ENCODE results near the gene EEIG2. TPM values are rescaled to one million over a fixed set of nuclear protein-coding genes. Genes with fewer than 3 reads are reported as not detected.

The EEIG2 gene
- total and polyA plus RNA-seq, 2 of the 13 experiments (the other 11 are each of a cell fraction or from before 2014, with no cell fraction given), result 0.90 to 3.2 TPM

DNA sequence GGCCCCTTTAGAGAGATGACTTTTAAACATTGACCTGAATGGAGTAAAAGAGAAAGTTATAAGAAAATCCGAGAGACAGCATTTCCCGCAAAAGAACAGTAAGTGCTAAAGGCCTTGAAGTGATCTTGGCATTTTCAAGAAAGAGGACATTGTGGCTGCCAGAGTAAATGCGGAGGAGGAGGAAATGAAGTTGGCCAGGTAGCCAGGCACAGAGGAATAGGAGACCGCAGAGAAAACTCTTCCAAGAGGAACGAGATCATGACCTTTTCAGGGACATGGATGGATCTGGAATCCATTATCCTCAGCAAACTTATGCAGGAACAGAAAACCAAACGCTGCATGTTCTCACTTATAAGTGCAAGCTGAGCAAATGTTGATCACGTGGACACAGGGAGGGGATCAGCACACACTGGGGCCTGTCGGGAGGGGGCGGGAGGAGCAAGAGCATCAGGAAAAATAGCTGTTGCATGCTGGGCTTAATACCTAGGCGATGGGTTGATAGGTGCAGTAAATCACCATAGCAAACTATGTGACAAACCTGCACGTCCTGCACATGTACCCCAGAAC is 49.7 kb downstream of the EEIG2 start:
- Histone ChIP-seq H3K9me3 (ENCODE audit: low read length) (no peaks in the 10 kb centered on the region), H3K9ac (ENCODE audit: insufficient read depth, low read depth, low read length) (no peak overlapping the region), H3K36me3 (replicated peaks in 1 of 2; ENCODE audit: control insufficient read depth in 1 of 2, insufficient read depth in 2 of 2, low read length in 2 of 2) (no peaks in the 10 kb centered on the region), H3K4me2 (ENCODE audit: low read depth, low read length) (no peak overlapping the region), H3K79me2 (ENCODE audit: insufficient read depth, low read length) (no peaks in the 10 kb centered on the region), H3K27ac (ENCODE audit: extremely low read length, insufficient read depth, low read length) (no peak overlapping the region), H4K20me1 (ENCODE audit: insufficient read depth, low read length) (no peaks in the 10 kb centered on the region), H3K27me3 (ENCODE audit: control insufficient read depth in 1 of 2, insufficient read depth in 2 of 2, low read length in 2 of 2) (no peaks in the 10 kb centered on the region), H2AFZ (ENCODE audit: low read length) (no peak overlapping the region), H3K4me3 (replicated peaks in 1 of 3; ENCODE audit: insufficient read depth in 1 of 3, low read depth in 2 of 3, low read length in 3 of 3) (no peak overlapping the region), H3K4me1 (ENCODE audit: insufficient read depth, low read length) (no peaks in the 10 kb centered on the region)
- in situ Hi-C loops (cut with HindIII; ENCODE audit: extremely low pct_ligation_motif_present, low pct_unique_long_range_greater_than_20kb) (no loop called here), intact Hi-C loops (cut with micrococcal nuclease; ENCODE audit: unreplicated experiment) (no loop called here)
- WGBS (ENCODE audit: low lambda C conversion rate), result 64% methylated on average over 11 of the region's 11 CpGs
- DNase-seq (ENCODE audit: low spot score) (no peak), FAIRE-seq (no peak), ATAC-seq (no peak)
- CTCF ChIA-PET (ENCODE audit: low intra/inter-chr PET ratio, low total read pairs), result no interaction called here
- TF ChIP-seq ZNF256 (CRISPR knock-in tag; conservative IDR thresholded peaks at IDR 0.05) (no peak), CREB1 (IDR thresholded peaks at IDR 0.05) (no peak), CREB1 (CRISPR knock-in tag; IDR thresholded peaks at IDR 0.05) (no peak), ZFP62 (CRISPR knock-in tag; IDR thresholded peaks at IDR 0.05) (no peak), CSRNP2 (CRISPR knock-in tag; conservative IDR thresholded peaks at IDR 0.05; ENCODE audit: low read depth) (no peak), MTERF4 (CRISPR knock-in tag; IDR thresholded peaks at IDR 0.05) (no peak)
- BruUV-seq (replicated peaks), result no TSS peak
- POLR2A ChIA-PET, result no interaction called here

Other genes starting within 250 kb of the EEIG2 start
- gene NBPF6, start 109.8 kb upstream of the EEIG2 start, total RNA-seq (2016; rRNA removed; fragmentation: Illumina TruSeq; extraction: Trizol), result not detected in 2 replicates
- not detected in 2 replicates for gene NBPF6, start 109.8 kb upstream of the EEIG2 start, polyA plus RNA-seq (2011; rRNA removed)
- gene HENMT1, start 101.0 kb downstream of the EEIG2 start, total RNA-seq (2016; rRNA removed; fragmentation: Illumina TruSeq; extraction: Trizol), result not detected in 2 replicates
- gene HENMT1, start 101.0 kb downstream of the EEIG2 start, polyA plus RNA-seq (2011; rRNA removed), result not detected in 2 replicates
- gene PRPF38B, start 132.2 kb downstream of the EEIG2 start, total RNA-seq (2016; rRNA removed; fragmentation: Illumina TruSeq; extraction: Trizol), result 14.3 and 25.7 TPM in 2 replicates
- 25.9 and 29.7 TPM in 2 replicates for gene PRPF38B, start 132.2 kb downstream of the EEIG2 start, polyA plus RNA-seq (2011; rRNA removed)
- not detected in 2 replicates for gene FNDC7, start 152.8 kb downstream of the EEIG2 start, total RNA-seq (2016; rRNA removed; fragmentation: Illumina TruSeq; extraction: Trizol)
- gene FNDC7, start 152.8 kb downstream of the EEIG2 start, polyA plus RNA-seq (2011; rRNA removed), result 0.03 TPM in 2 replicates
- 20.8 and 31.6 TPM in 2 replicates for gene STXBP3, start 186.6 kb downstream of the EEIG2 start, total RNA-seq (2016; rRNA removed; fragmentation: Illumina TruSeq; extraction: Trizol)
- gene STXBP3, start 186.6 kb downstream of the EEIG2 start, polyA plus RNA-seq (2011; rRNA removed), result 11.2 and 13.0 TPM in 2 replicates